PC-9 (cell line): ENCODE data around the gene UTP18. TPM values are rescaled to one million over a fixed set of nuclear protein-coding genes. Genes with fewer than 3 reads are reported as not detected.
"Not testable (repeated sequence)": the region's sequence is repeated elsewhere in the genome, so short reads cannot be mapped to it uniquely, and the experiment has no call there.

Source experiments
- BruUV-seq: library from RNA; stranded (reverse); fragments of 400-500 nt; replicated peaks from 2 replicates; lab custom pipeline; 2021; lab: Mats Ljungman, UMichigan
- CTCF ChIA-PET: fragments of 300-600 bp; sonication (Branson Sonifier 250); formaldehyde crosslinking; loops from one replicate; lab custom pipeline; 2022; ENCODE audit warnings: antibody characterized with exemption; lab: Charles Lee
- POLR2A ChIA-PET: fragments of 300-600 bp; sonication (Branson Sonifier 250); formaldehyde crosslinking; loops from one replicate; lab custom pipeline; 2022; ENCODE audit warnings: antibody characterized with exemption; ENCODE audit not compliant: unreplicated experiment; lab: Charles Lee
- DNase-seq, 2 experiments: peaks; one replicate each; pipeline versions ENCODE4 v3.0.0 to v3.0.0-alpha.2; 2015 to 2022; ENCODE audit warnings: mixed read lengths in 1 of 2
- H2AFZ ChIP-seq: fragments of 200-600 bp; sonication (generic); 2 replicates; pipeline ENCODE4 v1.8.1; 2017; ENCODE audit warnings: antibody characterized with exemption
- H3F3A ChIP-seq: fragments of 200-600 bp; sonication (generic); 2 replicates; pipeline ENCODE4 v1.8.1; 2017; ENCODE audit warnings: antibody characterized with exemption, mild to moderate bottlenecking, low read depth; ENCODE audit not compliant: insufficient read depth
- H3K27ac ChIP-seq: fragments of 200-600 bp; sonication (generic); 2 replicates; pipeline ENCODE4 v1.6.1; 2016; ENCODE audit warnings: mixed run types
- H3K27me3 ChIP-seq: fragments of 200-600 bp; sonication (generic); 2 replicates; pipeline ENCODE4 v1.6.1; 2016; ENCODE audit warnings: low read depth, mixed run types; ENCODE audit not compliant: insufficient read depth
- H3K36me3 ChIP-seq: fragments of 200-600 bp; sonication (generic); 2 replicates; pipeline ENCODE4 v1.6.1; 2016; ENCODE audit warnings: low read depth, mixed run types
- H3K4me1 ChIP-seq: fragments of 200-600 bp; sonication (generic); replicated peaks from 2 replicates; pipeline ENCODE4 v1.6.1; 2016; ENCODE audit warnings: mixed run types; ENCODE audit not compliant: insufficient read depth
- H3K4me2 ChIP-seq: fragments of 200-600 bp; sonication (generic); 2 replicates; pipeline ENCODE4 v1.6.1; 2017; ENCODE audit warnings: mixed run types
- H3K4me3 ChIP-seq: fragments of 200-600 bp; sonication (generic); 2 replicates; pipeline ENCODE4 v1.6.1; 2016; ENCODE audit warnings: mixed run types
- H3K79me2 ChIP-seq: fragments of 200-600 bp; sonication (generic); 2 replicates; pipeline ENCODE4 v1.6.1; 2017; ENCODE audit warnings: low read depth, mixed run types
- H3K9me2 ChIP-seq: fragments of 200-600 bp; sonication (generic); 2 replicates; pipeline ENCODE4 v1.8.1; 2017; ENCODE audit warnings: mild to moderate bottlenecking; ENCODE audit not compliant: insufficient read depth
- H3K9me3 ChIP-seq: fragments of 200-600 bp; sonication (generic); 2 replicates; pipeline ENCODE4 v1.8.1; 2016; ENCODE audit warnings: low read depth; ENCODE audit not compliant: insufficient read depth
- H4K20me1 ChIP-seq: fragments of 200-600 bp; sonication (generic); 2 replicates; pipeline ENCODE4 v1.8.1; 2017; ENCODE audit not compliant: insufficient read depth
- EZH2 ChIP-seq: fragments of 200-600 bp; sonication (generic); IDR thresholded peaks from 2 replicates; pipeline ENCODE4 v1.8.0; 2017; ENCODE audit warnings: antibody characterized with exemption, low read depth
- intact Hi-C: fragments of 100-400 bp; cut with micrococcal nuclease; formaldehyde crosslinking; loops from one replicate; pipeline ENCODE4 v1.10.0; 2022; ENCODE audit not compliant: unreplicated experiment
- total RNA-seq: library from RNA; stranded (reverse); gene quantifications from 2 replicates; pipeline ENCODE4 v1.2.3, GENCODE V29; 2021
- TF ChIP-seq, protein P1 (sequence below): fragments of 200-600 bp; sonication (generic); conservative IDR thresholded peaks from 2 replicates; pipeline ENCODE4 v1.6.1; 2017; ENCODE audit warnings: mixed run types, antibody characterized with exemption, mild to moderate bottlenecking, moderate library complexity

UTP18 gene
- total RNA-seq, 1 experiment from 2014 or later = 31.8 TPM

DNA sequence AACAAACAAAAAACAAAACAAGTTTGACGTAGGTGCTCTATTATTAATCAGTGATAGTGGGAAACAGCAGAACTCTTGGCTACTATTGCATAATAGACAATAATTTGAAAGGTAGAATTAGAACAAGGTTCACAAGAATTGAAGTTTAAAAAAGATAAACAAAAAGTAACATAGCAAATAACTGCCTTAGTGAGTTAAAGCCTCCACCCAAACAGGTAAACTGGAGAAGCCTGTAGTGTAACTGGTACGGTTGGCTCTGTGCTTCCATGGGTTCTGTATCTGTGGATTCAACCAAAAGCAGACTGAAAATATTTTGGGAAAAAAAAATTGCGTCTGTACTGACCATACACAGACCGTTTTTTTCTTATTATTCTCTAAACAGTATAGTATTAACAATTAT is 39.0 kb upstream of the UTP18 start:
- H3K4me2 ChIP-seq = no peak overlapping the region
- peaks cover 44% of the 10 kb centered on the region for H3K36me3 ChIP-seq
- H4K20me1 ChIP-seq = peaks cover 28% of the 10 kb centered on the region
- BruUV-seq = no TSS peak
- H3K4me1 ChIP-seq = no peaks in the 10 kb centered on the region
- H3F3A ChIP-seq = peaks cover 13% of the 10 kb centered on the region; the same call in 1 of the 2 replicates
- H2AFZ ChIP-seq = no peak overlapping the region
- CTCF ChIA-PET = no interaction called here
- intact Hi-C loops = no loop called here
- DNase-seq = no peak
- no peak overlapping the region for H3K27ac ChIP-seq
- no peaks in the 10 kb centered on the region for H3K9me2 ChIP-seq
- POLR2A ChIA-PET = no interaction called here
- TF ChIP-seq, protein P1, sequence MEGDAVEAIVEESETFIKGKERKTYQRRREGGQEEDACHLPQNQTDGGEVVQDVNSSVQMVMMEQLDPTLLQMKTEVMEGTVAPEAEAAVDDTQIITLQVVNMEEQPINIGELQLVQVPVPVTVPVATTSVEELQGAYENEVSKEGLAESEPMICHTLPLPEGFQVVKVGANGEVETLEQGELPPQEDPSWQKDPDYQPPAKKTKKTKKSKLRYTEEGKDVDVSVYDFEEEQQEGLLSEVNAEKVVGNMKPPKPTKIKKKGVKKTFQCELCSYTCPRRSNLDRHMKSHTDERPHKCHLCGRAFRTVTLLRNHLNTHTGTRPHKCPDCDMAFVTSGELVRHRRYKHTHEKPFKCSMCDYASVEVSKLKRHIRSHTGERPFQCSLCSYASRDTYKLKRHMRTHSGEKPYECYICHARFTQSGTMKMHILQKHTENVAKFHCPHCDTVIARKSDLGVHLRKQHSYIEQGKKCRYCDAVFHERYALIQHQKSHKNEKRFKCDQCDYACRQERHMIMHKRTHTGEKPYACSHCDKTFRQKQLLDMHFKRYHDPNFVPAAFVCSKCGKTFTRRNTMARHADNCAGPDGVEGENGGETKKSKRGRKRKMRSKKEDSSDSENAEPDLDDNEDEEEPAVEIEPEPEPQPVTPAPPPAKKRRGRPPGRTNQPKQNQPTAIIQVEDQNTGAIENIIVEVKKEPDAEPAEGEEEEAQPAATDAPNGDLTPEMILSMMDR = no peak
- no peak for TF ChIP-seq EZH2
- no peaks in the 10 kb centered on the region for H3K9me3 ChIP-seq
- H3K4me3 ChIP-seq = no peak overlapping the region
- peaks cover 15% of the 10 kb centered on the region; the same call in 1 of the 2 replicates for H3K79me2 ChIP-seq
- no peaks in the 10 kb centered on the region for H3K27me3 ChIP-seq

DNA sequence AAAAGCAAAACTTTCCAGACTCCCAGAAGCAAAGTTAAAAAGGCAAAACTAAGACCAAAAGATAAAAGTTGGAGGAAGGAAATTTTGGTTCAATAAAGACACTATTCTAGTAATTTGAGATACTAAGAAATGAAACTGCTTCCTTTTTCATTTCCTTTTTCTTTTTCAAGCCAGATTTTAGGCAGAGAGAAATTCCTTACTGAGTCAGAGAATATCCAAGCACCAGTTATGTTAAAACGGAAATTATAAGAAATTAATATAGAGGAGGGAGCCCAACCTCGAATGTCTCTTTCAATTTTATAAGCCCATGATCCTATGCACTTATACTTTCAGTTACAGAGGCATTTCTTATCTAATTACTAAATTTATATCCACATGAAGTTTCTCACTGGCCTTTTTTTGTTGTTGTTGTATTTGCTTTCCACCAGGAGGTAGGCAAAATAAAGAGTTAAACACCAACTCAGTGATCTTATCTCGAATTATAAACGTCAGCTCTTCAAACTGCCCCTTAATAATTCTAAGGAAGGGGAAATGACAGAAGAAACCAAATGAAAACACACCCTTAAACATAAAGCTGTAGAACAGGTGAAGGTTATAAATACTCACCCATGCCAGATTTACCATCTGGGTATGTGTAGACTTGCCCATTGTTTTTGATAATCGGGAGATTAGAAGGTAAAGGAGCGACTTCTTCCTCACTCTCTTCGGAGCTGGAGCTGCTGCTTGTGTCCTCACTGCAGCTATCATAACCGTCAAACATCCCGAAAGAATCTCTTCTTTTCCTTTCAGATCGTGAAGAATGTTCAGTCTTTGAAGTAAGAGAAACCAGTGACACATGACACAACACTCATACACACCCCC is 35.7 kb upstream of the UTP18 start:
- peaks cover 20% of the 10 kb centered on the region for H3F3A ChIP-seq
- H2AFZ ChIP-seq = no peak overlapping the region
- ChIA-PET POLR2A (no interaction called here), CTCF (no interaction called here)
- H3K4me2 ChIP-seq = no peak overlapping the region
- TF ChIP-seq EZH2 = no peak
- TF ChIP-seq, protein P1 = no peak
- intact Hi-C loops = no loop called here
- no peaks in the 10 kb centered on the region for H3K9me3 ChIP-seq
- no peak for DNase-seq
- H3K4me1 ChIP-seq = no peaks in the 10 kb centered on the region
- no peaks in the 10 kb centered on the region for H3K9me2 ChIP-seq
- no peak overlapping the region for H3K27ac ChIP-seq
- peaks cover 31% of the 10 kb centered on the region for H4K20me1 ChIP-seq
- BruUV-seq = no TSS peak
- peaks cover 41% of the 10 kb centered on the region for H3K79me2 ChIP-seq
- H3K27me3 ChIP-seq = no peaks in the 10 kb centered on the region
- peaks cover 27% of the 10 kb centered on the region for H3K36me3 ChIP-seq
- H3K4me3 ChIP-seq = no peak overlapping the region

DNA sequence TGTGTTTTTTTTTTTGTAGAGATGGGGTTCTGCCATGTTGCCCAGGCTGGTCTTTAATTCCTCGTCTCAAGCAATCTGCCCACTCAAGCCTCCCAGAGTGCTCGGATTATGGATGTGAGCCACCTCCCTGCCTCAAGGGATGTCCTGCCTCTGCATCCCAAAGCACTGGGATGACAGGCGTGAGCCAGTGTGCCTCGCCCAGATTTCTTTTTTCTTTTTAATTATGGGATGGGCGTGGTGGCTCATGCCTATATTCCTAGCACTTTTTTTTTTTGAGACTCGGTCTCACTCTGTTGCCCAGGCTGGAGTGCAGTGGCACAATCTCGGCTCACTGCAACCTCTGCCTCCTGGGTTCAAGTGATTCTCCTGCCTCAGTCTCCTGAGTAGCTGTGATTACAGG is 34.8 kb upstream of the UTP18 start:
- H3K4me2 ChIP-seq, BruUV-seq, H3K4me1 ChIP-seq, H2AFZ ChIP-seq, H3K9me3 ChIP-seq, H3K27ac ChIP-seq, intact Hi-C loops, CTCF ChIA-PET, H3K4me3 ChIP-seq, DNase-seq, H3K9me2 ChIP-seq, POLR2A ChIA-PET, H3K27me3 ChIP-seq: not testable (repeated sequence)
- Histone ChIP-seq H3F3A (peaks cover 20% of the 10 kb centered on the region), H3K79me2 (peaks cover 50% of the 10 kb centered on the region), H3K36me3 (peaks cover 19% of the 10 kb centered on the region; the same call in 1 of the 2 replicates), H4K20me1 (peaks cover 36% of the 10 kb centered on the region)
